ENCODE measurements around the gene PLOD1. TPM values are rescaled to one million over a fixed set of nuclear protein-coding genes. Genes with fewer than 3 reads are reported as not detected.

Gene PLOD1
- total and polyA plus RNA-seq, 4 donors: 33.5 to 112 (median 79.1) TPM

DNA sequence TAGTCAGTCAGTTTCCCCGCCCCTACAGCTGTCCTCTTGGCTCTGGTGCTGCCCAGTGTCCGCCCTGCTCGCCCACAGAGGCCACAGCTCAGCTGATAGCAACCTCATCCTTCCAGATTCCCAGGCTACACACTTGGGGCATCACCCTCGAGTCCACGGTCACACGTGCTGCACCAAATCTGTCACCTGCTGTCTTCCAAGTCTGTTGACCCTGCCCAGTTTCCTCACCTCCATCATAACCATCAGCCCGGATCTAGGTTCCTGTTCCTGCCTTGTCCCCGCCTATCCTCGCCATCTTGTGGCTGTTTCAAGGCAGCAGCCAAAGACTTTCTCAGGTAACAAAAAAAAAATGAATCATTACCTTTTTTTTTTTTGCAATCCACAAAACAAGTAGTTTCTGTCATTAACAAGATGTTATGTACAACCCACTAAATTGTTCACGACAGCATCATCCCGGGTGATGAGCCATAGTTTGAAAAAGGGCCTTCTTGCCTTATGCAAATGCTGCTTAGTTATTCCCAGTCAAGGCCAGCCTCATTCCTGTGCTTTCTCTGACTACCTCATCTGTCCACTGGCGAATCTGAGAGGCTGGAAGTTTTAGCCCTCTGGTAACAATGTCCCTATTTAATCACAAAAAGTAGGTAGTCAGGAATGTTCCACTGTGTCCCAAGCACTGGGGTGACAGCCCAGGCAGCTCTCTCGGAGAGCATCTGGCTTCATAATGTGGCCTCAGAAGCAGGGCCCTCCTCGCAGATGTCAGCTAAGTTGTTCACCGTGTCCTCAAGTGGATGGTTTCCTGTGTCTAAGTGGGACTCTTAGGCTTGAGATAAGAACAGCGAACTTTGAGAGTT is 79.8 kb downstream of the PLOD1 start:
- peak; percentile 36 to 64 (median 62) for DNase-seq
- H3K4me1 ChIP-seq (ENCODE audit: control insufficient read depth in 5 of 5, insufficient read depth in 5 of 5, low read length in 5 of 5): peaks cover 0 to 3% (median 0%) of the 10 kb centered on the region in 5 donors
- H3K4me3 ChIP-seq: no peak overlapping the region
- peak overlapping the region; percentile 75 to 84 for H3K27ac ChIP-seq (ENCODE audit: low read depth in 1 of 2, low read length in 1 of 2)
- no peak overlapping the region for H3K9ac ChIP-seq (ENCODE audit: insufficient read depth in 1 of 2, low read length in 2 of 2)
- TF ChIP-seq, protein P1, sequence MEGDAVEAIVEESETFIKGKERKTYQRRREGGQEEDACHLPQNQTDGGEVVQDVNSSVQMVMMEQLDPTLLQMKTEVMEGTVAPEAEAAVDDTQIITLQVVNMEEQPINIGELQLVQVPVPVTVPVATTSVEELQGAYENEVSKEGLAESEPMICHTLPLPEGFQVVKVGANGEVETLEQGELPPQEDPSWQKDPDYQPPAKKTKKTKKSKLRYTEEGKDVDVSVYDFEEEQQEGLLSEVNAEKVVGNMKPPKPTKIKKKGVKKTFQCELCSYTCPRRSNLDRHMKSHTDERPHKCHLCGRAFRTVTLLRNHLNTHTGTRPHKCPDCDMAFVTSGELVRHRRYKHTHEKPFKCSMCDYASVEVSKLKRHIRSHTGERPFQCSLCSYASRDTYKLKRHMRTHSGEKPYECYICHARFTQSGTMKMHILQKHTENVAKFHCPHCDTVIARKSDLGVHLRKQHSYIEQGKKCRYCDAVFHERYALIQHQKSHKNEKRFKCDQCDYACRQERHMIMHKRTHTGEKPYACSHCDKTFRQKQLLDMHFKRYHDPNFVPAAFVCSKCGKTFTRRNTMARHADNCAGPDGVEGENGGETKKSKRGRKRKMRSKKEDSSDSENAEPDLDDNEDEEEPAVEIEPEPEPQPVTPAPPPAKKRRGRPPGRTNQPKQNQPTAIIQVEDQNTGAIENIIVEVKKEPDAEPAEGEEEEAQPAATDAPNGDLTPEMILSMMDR (IDR thresholded peaks at IDR 0.05; ENCODE audit: control extremely low read depth, extremely low read depth): no peak
- peak; percentile 5 for ATAC-seq (ENCODE audit: insufficient read depth, low FRiP score)
- no peaks in the 10 kb centered on the region for H3K9me3 ChIP-seq (ENCODE audit: control insufficient read depth in 4 of 4, insufficient read depth in 3 of 4, low read length in 3 of 4)
- WGBS, 2 donors: 69 to 73% methylated on average over 16 of the region's 16 CpGs
- H3K36me3 ChIP-seq (ENCODE audit: control insufficient read depth in 4 of 4, insufficient read depth in 4 of 4, low read length in 4 of 4): peaks cover 13 to 34% (median 21%) of the 10 kb centered on the region in 4 donors
- no peaks in the 10 kb centered on the region for H3K27me3 ChIP-seq (ENCODE audit: control insufficient read depth in 3 of 3, insufficient read depth in 3 of 3, low read length in 2 of 3)

DNA sequence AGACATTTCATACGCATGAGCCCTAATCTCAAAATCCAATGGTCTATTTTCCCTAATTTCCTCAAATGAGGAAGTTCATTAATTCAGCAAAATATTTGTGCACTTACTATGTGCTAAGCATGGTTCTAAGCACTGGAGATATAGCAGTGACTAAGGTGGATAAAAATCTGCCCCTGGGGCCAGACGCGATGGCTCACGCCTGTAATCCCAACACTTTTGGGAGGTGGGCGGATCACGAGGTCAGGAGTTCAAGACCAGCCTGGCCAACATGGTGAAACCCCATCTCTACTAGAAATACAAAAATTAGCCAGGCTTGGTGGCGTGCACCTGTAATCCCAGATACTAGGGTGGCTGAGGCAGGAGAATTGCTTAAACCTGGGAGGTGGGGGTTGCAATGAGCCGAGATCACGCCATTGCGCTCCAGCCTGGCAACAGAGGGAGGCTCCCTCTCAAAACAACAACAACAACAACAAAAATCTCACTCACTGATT is 80.5 kb downstream of the PLOD1 start:
- H3K4me1 ChIP-seq (ENCODE audit: control insufficient read depth in 5 of 5, insufficient read depth in 5 of 5, low read length in 5 of 5): peaks cover 0 to 4% (median 2%) of the 10 kb centered on the region in 5 donors
- H3K36me3 ChIP-seq (ENCODE audit: control insufficient read depth in 4 of 4, insufficient read depth in 4 of 4, low read length in 4 of 4): peaks cover 8 to 28% (median 16%) of the 10 kb centered on the region in 4 donors
- no peaks in the 10 kb centered on the region for H3K9me3 ChIP-seq (ENCODE audit: control insufficient read depth in 4 of 4, insufficient read depth in 3 of 4, low read length in 3 of 4)
- ATAC-seq (ENCODE audit: insufficient read depth, low FRiP score): no peak
- H3K27ac ChIP-seq (ENCODE audit: low read depth in 1 of 2, low read length in 1 of 2): peak overlapping the region; percentile 75 to 85
- DNase-seq: no peak
- H3K4me3 ChIP-seq: no peak overlapping the region
- H3K9ac ChIP-seq (ENCODE audit: insufficient read depth in 1 of 2, low read length in 2 of 2): no peak overlapping the region
- TF ChIP-seq, protein P1 (IDR thresholded peaks at IDR 0.05; ENCODE audit: control extremely low read depth, extremely low read depth): no peak
- WGBS, 2 donors: 69 to 85% methylated on average over 10 of the region's 10 CpGs
- H3K27me3 ChIP-seq (ENCODE audit: control insufficient read depth in 3 of 3, insufficient read depth in 3 of 3, low read length in 2 of 3): no peaks in the 10 kb centered on the region

DNA sequence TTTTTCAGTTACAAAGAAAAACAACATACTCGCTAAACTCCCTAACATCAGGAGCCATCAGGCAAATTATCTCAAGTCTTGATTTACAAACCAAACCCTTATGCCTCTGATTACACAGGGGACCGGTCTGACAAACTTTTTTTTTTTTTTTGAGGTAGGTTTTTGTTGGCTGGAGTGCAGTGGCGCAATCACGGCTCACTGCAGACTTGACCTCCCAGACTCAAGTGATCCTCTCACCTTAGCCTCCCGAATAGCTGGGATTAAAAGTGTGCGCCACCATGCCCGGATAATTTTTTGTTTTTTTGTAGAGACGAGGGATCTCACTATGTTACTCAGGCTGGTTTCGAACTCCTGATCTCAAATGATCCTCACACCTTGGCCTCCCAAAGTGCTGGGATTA is 81.0 kb downstream of the PLOD1 start:
- no peaks in the 10 kb centered on the region for H3K27me3 ChIP-seq (ENCODE audit: control insufficient read depth in 3 of 3, insufficient read depth in 3 of 3, low read length in 2 of 3)
- ATAC-seq (ENCODE audit: insufficient read depth, low FRiP score) (no peak), DNase-seq (peak in 1 of 3 donors; percentile 32)
- no peak overlapping the region for H3K9ac ChIP-seq (ENCODE audit: insufficient read depth in 1 of 2, low read length in 2 of 2)
- WGBS, 2 donors: 73 to 93% methylated on average over 9 of the region's 9 CpGs
- TF ChIP-seq, protein P1 (IDR thresholded peaks at IDR 0.05; ENCODE audit: control extremely low read depth, extremely low read depth): no peak
- H3K4me1 ChIP-seq (ENCODE audit: control insufficient read depth in 5 of 5, insufficient read depth in 5 of 5, low read length in 5 of 5): peaks cover 0 to 7% (median 5%) of the 10 kb centered on the region in 5 donors
- H3K9me3 ChIP-seq (ENCODE audit: control insufficient read depth in 4 of 4, insufficient read depth in 3 of 4, low read length in 3 of 4): no peaks in the 10 kb centered on the region
- H3K36me3 ChIP-seq (ENCODE audit: control insufficient read depth in 4 of 4, insufficient read depth in 4 of 4, low read length in 4 of 4): peaks cover 6 to 25% (median 14%) of the 10 kb centered on the region in 4 donors
- peak overlapping the region; percentile 75 to 85 for H3K27ac ChIP-seq (ENCODE audit: low read depth in 1 of 2, low read length in 1 of 2)
- no peak overlapping the region for H3K4me3 ChIP-seq

All from lung (tissue), 12 donors.